ENCODE data around the gene SF3B3.

The SF3B3 gene

GRCh38 chr16:70523743-70524398, at the start of gene SF3B3:
SF3B3 (plus strand) TSS chr16:70523816; CDS start chr16:70526657, 2,841 bp downstream.
- peak; percentile 80 to 86 for DNase-seq

- no peak for DNase-seq
Observed at GRCh38 chr16:70474320-70475053, 49.1 kb upstream of the SF3B3 start.

DNA sequence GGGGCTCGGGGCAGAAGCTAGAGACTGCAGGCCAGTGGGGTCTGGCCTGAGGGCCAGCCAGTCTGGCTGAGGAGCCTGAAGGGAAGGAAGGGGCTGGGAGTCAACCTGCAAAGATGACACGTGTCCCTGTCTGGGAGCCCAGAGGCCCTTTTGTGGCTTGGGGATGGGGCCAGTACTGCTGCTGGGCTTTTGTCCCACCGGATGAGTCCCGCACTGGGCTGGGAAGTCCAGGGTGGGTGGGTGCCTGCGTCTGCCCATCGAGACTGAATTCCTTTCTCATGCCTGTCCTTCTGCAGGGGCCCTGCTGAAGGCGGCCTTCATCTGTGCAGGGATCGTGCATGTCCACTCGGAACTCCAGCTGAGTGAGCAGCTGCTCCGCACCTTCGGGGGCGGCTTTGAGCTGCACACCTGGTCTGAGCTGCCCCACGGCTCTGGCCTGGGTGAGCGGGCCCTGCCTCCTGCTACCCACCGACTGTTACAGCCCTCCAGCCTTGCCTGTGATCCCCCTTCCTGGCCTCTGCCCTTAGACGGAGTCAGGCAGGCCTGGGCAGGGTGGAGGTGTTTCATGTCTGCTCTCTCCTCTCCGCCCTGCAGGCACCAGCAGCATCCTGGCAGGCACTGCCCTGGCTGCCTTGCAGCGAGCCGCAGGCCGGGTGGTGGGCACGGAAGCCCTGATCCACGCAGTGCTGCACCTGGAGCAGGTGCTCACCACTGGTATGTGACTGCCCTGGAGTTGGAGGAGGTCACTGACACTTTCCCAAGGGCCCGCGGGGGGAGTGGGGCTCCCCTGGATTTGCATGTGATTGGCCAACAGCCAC, 48.4 kb upstream of the SF3B3 start:
- no peak for DNase-seq

DNA sequence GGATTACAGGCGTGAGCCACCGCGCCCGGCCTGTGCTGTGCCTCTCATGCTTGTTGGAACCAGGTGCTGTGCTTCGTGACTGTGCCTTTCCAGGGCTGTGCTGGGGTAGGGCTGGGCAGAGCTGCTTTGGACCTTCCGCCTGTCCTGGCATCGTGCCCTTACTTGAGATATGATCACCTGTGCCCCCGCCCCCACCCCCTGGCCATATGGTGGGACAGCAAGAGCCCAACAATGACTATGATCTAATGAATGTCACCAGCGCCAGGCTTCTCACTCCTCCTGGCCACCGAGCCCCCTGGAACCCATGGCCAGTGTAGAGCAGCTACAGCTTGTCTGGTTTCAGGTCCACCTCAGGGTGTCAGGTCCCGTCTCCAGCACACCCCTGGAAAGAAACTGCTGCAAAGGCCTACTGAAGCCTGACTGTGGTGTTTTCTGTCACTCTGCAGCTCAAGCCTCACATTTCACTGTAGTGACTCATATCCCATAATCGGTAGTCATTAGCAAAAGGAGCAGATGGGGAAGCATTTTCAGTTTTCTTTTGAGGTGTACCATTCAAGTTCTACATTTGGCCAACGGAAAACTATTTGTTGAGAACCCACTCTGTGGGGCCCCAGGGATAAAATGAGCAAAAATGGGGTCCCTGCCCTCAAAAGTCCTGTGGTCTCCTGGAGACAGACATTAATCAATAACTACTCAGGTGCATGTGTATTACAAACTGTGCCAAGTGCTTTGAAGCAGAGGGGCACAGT, 47.2 kb upstream of the SF3B3 start:
- DNase-seq: peak; percentile 77

DNA sequence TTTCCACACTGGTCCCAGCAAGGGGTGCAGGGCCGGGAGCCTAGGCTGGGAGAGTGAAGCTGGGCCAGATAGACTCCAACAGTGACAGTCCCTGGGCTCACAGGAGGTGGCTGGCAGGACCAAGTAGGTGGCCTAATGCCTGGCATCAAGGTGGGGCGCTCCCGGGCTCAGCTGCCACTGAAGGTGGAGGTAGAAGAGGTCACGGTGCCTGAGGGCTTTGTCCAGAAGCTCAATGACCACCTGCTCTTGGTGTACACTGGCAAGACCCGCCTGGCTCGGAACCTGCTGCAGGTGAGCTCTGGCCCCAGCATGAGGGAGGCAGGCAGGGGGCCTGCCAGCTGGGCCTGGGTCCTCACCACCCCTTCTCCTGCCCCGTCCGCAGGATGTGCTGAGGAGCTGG, 45.4 kb upstream of the SF3B3 start:
- no peak for DNase-seq

DNA sequence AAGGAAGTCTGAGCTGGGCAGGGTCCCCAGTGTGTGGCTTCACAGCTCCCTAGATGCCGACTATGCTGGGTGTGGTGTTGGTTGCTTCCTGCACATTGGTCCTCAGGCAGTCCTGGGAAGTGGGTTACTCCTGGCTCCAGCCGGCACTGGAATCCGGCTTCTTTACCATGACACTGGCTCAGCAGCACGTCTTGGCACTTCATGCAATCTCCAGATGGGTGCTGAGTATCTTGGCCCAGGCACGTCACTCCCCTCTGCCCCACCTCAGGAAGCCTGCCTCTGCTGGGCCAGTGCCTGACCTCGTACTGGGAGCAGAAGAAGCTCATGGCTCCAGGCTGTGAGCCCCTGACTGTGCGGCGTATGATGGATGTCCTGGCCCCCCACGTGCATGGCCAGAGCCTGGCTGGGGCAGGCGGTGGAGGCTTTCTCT, 44.7 kb upstream of the SF3B3 start:
- DNase-seq: peak in 1 of 2 experiments; percentile 20

GRCh38 chr16:70480127-70481105, 43.2 kb upstream of the SF3B3 start:
- no peak for DNase-seq

DNA sequence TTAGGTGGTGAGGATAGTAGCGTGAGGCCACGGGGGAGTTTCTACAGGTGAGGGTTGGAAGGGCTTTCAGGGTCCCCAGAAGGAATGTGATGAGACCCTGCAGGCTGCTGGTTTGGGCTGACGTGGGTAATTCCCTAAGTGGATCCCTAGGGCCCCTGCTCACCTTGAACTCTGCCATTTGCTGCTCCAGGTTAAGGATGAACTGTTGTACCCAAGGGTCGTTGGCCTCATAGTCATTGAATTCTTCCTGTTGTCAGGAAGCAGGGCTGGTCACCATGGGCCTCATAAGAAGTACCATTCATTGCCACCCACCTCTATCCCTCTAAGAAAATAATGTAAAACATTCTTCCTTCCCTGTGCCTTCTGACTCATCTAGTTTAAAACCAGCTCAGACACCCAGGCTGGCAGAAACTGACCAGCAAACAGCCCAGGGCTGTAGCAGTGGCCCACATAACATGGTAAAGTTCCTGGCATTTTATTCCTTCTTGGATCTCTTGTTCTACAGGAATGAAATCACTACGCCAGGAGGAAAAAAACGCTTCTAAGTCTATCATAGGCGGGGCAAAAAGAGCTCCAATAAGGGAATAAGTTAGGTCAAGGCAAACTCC, 41.6 kb upstream of the SF3B3 start:
- DNase-seq: no peak

GRCh38 chr16:70482624-70483023, 41.0 kb upstream of the SF3B3 start:
- DNase-seq: no peak

- no peak for DNase-seq
Observed at GRCh38 chr16:70483426-70483825, 40.2 kb upstream of the SF3B3 start.

- no peak for DNase-seq
Observed at GRCh38 chr16:70484867-70485266, 38.7 kb upstream of the SF3B3 start.

DNA sequence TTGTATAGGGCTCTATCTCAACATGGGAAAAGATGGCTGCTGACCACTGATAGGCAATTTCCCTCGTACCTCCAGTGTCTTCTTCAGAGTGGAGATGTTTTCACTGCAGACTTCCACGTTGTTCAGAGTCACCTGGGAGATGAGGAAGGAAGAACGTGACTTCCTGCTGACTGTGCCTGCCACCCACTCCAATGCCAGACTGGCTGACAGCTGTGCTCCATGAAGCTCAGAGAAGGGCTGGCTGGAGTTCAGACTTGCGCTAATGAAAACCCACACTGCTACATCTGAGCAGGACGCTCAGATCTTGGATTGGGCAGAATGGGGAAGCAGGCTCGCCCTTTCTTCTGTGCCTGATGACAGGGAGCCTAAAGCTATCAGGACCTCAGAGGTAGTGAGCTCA, 33.4 kb upstream of the SF3B3 start:
- peak; percentile 75 to 78 for DNase-seq

- DNase-seq: no peak
Observed at GRCh38 chr16:70493802-70494201, 29.8 kb upstream of the SF3B3 start.

DNA sequence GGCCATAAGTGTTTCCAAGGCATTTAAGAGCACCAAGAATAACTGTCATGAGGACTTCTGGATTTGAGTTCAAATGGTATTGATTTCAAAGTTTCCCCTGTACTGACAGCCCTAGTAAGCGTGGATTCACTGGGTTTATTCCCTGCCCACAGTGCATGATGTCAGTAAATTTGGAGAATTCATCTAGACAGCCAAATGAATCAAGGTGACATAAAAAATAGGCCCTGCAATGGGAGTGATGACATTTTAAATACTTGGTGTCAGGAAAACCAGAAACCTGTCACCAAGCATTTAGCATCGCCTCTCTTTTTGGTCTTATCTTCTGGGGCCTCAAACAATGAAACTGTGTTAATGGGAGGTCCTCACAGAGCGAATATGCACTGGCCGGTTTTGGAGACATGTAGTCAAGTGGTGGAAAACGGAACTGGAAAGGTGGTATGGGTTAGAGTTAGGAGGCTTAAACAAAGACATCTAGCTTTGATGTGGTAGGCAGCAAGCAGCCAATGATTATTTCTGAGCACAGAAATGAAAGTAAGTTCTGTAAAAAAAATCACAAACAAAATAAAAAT, 29.3 kb upstream of the SF3B3 start:
- DNase-seq: no peak

GRCh38 chr16:70494777-70495176, 28.8 kb upstream of the SF3B3 start:
- DNase-seq: no peak

DNA sequence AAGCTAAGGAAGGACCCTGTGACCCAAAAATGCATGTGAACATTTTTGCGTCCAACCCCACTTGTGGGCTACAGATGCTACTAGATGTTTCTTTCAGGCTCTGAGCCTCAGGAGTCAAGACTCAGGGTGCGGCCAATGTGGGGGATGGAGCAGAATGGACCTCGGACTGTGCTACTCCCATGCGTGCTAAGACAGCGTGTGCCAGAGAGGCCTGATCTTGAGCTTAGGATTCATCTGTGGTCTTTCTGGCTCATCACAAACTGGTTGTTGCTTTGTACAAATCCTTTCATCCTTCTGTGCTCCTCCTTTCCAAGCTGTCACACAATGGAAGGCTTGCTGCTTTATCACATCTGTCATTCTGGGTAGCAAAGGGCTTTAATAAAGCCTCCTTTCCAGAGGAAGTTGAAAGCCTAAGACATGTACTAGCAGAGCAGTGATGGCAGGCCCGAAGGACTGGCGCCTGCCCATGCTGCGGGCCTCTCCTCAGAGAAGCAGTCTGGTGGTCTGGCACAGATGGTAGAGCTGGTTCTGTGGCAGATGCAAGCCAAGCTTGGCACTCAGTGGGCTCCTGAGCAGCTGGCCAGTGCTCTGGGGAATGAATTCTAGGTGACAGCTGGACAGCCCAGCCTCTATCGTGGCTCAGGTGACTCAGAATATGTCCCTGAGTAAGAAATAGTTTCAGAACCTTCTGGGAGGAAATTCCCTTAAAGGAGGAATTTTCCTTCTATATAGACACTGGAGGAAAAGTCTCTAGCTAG, 28.0 kb upstream of the SF3B3 start:
- DNase-seq: no peak

DNA sequence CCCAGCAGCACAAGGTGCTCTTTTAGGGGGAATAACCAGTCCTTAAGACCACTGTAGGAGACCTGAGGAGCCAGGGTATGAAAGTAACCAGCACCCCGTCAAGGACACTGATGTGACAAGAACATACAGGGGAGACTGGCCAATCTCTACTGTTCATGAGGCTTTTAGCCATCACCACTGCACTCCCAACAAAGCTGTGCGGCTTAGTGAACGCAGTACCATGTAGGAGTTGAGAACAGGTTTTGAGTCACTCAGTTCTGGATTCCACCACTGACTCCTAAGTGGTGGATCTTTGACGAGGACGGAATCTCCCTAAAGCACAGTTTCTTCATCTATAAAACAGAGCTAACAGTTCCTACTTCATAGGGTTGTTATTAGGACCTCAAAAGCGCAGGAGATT, 27.1 kb upstream of the SF3B3 start:
- no peak for DNase-seq

GRCh38 chr16:70508752-70509151, 14.9 kb upstream of the SF3B3 start:
- peak; percentile 82 to 84 for DNase-seq

- DNase-seq: no peak
Observed at GRCh38 chr16:70510216-70510615, 13.4 kb upstream of the SF3B3 start.

DNA sequence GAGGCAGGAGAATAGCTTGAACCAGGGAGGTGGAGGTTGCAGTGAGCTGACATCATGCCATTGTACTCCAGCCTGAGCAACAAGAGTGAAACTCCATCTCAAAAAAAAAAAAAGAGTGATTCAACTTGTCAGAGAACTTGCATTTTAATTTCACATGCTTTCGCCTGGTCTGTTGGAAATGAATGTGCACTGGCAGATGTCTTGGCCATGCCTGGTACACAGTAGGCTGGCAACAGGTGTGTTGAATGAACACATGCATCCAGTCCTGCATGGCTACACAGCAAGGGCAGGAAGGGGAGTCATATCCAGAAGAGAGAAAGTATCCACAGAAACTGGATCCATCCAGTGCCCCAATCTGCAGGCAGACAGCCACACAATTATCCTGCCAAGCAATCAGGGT, 11.8 kb upstream of the SF3B3 start:
- no peak for DNase-seq
